Measurements from ENCODE around the gene ANO5.
A peak's percentile ranks its signal among the peaks of the same experiment; 100 is the strongest.

The ANO5 gene

DNA sequence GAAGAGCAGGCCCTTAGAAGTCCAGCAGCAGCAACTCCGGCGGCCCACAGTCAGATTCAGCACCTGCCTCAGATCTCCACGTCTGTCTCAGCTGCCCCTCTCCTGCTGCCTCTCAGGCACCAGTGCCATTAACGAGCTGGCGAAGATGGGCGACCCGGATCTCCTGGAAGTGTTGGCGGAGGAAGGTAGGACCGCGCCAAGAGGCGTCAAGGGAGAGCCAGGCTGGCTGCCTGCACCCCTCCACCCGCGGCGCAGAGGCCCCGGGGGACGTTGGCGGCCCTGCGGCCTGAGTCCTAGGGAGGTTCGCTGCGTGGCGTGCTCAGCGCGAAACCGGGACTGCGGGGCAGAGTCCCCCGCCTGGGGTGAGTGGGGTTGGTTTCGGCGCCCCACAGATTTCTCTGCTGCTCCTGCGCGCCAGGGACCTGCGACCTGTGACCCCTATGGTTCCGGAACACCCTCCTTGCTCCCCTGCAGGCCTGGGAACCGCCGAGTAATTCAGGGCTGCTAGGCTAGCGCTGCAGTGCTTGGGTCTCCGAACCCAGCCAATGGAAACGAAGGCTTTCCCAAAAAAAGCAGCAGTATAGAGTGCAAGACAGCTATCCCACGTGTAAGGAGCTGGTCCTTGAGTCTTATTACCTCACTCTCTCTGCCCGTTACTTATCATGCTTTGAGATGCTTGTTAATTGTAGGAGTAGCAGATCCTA is 615 bp downstream of the ANO5 start (continued):
- TF ChIP-seq ZNF514 (tag by site-specific recombination; IDR thresholded peaks at IDR 0.05) = no peak
- peak; percentile 39; the same call in 1 of the 2 replicates for TF ChIP-seq ZBTB20 (tag by site-specific recombination; IDR thresholded peaks at IDR 0.05)
- TF ChIP-seq GLIS1 (tag by site-specific recombination; IDR thresholded peaks at IDR 0.05) = peak; percentile 71; the same call in 1 of the 2 replicates
- TF ChIP-seq SCRT1 (tag by site-specific recombination; IDR thresholded peaks at IDR 0.05; ENCODE audit: borderline replicate concordance) = no peak
- TF ChIP-seq, protein P1, sequence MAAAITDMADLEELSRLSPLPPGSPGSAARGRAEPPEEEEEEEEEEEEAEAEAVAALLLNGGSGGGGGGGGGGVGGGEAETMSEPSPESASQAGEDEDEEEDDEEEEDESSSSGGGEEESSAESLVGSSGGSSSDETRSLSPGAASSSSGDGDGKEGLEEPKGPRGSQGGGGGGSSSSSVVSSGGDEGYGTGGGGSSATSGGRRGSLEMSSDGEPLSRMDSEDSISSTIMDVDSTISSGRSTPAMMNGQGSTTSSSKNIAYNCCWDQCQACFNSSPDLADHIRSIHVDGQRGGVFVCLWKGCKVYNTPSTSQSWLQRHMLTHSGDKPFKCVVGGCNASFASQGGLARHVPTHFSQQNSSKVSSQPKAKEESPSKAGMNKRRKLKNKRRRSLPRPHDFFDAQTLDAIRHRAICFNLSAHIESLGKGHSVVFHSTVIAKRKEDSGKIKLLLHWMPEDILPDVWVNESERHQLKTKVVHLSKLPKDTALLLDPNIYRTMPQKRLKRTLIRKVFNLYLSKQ (tag by site-specific recombination; IDR thresholded peaks at IDR 0.05; ENCODE audit: borderline replicate concordance) = no peak
- TF ChIP-seq ZNF138 (tag by site-specific recombination; IDR thresholded peaks at IDR 0.05; ENCODE audit: borderline replicate concordance) = no peak
- no peak for TF ChIP-seq WT1 (tag by site-specific recombination; IDR thresholded peaks at IDR 0.05)
- 0 out of 2 replicates have a peak, but pooled peaks have one; percentile 16 for TF ChIP-seq ZNF398 (tag by site-specific recombination; IDR thresholded peaks at IDR 0.05)
- peak; percentile 15; the same call in 1 of the 2 replicates for TF ChIP-seq ZNF660 (tag by site-specific recombination; IDR thresholded peaks at IDR 0.05)
- no peak for TF ChIP-seq PRDM1 (tag by site-specific recombination; IDR thresholded peaks at IDR 0.05)
- no peak for TF ChIP-seq ZNF626 (tag by site-specific recombination; IDR thresholded peaks at IDR 0.05)
- TF ChIP-seq BCL11B (tag by site-specific recombination; IDR thresholded peaks at IDR 0.05; ENCODE audit: low read depth) = no peak
- peak; percentile 98 for TF ChIP-seq ZIC2 (tag by site-specific recombination; IDR thresholded peaks at IDR 0.05)
- no peak for TF ChIP-seq ZNF555 (tag by site-specific recombination; conservative IDR thresholded peaks at IDR 0.05)
- TF ChIP-seq ZNF501 (tag by site-specific recombination; IDR thresholded peaks at IDR 0.05) = no peak
- TF ChIP-seq ZNF830 (tag by site-specific recombination; IDR thresholded peaks at IDR 0.05; ENCODE audit: low read depth) = no peak
- no peak for TF ChIP-seq ZNF10 (tag by site-specific recombination; IDR thresholded peaks at IDR 0.05)
- TF ChIP-seq, protein P2, sequence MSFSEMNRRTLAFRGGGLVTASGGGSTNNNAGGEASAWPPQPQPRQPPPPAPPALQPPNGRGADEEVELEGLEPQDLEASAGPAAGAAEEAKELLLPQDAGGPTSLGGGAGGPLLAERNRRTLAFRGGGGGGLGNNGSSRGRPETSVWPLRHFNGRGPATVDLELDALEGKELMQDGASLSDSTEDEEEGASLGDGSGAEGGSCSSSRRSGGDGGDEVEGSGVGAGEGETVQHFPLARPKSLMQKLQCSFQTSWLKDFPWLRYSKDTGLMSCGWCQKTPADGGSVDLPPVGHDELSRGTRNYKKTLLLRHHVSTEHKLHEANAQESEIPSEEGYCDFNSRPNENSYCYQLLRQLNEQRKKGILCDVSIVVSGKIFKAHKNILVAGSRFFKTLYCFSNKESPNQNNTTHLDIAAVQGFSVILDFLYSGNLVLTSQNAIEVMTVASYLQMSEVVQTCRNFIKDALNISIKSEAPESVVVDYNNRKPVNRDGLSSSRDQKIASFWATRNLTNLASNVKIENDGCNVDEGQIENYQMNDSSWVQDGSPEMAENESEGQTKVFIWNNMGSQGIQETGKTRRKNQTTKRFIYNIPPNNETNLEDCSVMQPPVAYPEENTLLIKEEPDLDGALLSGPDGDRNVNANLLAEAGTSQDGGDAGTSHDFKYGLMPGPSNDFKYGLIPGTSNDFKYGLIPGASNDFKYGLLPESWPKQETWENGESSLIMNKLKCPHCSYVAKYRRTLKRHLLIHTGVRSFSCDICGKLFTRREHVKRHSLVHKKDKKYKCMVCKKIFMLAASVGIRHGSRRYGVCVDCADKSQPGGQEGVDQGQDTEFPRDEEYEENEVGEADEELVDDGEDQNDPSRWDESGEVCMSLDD (tag by site-specific recombination; IDR thresholded peaks at IDR 0.05) = no peak
- peak; percentile 30 for TF ChIP-seq ZBTB26 (tag by site-specific recombination; optimal IDR thresholded peaks at IDR 0.05)
- no peak for TF ChIP-seq ZNF132 (tag by site-specific recombination; IDR thresholded peaks at IDR 0.05; ENCODE audit: borderline replicate concordance)
- TF ChIP-seq YY2 (tag by site-specific recombination; IDR thresholded peaks at IDR 0.05) = no peak
- TF ChIP-seq ZSCAN5A (tag by site-specific recombination; IDR thresholded peaks at IDR 0.05) = no peak
- TF ChIP-seq ZNF792 (tag by site-specific recombination; IDR thresholded peaks at IDR 0.05) = no peak
- 0 out of 2 replicates have a peak, but pooled peaks have one; percentile 56 for TF ChIP-seq TRIM28 (IDR thresholded peaks at IDR 0.05; ENCODE audit: borderline replicate concordance, low read length)
- TF ChIP-seq, protein P3, sequence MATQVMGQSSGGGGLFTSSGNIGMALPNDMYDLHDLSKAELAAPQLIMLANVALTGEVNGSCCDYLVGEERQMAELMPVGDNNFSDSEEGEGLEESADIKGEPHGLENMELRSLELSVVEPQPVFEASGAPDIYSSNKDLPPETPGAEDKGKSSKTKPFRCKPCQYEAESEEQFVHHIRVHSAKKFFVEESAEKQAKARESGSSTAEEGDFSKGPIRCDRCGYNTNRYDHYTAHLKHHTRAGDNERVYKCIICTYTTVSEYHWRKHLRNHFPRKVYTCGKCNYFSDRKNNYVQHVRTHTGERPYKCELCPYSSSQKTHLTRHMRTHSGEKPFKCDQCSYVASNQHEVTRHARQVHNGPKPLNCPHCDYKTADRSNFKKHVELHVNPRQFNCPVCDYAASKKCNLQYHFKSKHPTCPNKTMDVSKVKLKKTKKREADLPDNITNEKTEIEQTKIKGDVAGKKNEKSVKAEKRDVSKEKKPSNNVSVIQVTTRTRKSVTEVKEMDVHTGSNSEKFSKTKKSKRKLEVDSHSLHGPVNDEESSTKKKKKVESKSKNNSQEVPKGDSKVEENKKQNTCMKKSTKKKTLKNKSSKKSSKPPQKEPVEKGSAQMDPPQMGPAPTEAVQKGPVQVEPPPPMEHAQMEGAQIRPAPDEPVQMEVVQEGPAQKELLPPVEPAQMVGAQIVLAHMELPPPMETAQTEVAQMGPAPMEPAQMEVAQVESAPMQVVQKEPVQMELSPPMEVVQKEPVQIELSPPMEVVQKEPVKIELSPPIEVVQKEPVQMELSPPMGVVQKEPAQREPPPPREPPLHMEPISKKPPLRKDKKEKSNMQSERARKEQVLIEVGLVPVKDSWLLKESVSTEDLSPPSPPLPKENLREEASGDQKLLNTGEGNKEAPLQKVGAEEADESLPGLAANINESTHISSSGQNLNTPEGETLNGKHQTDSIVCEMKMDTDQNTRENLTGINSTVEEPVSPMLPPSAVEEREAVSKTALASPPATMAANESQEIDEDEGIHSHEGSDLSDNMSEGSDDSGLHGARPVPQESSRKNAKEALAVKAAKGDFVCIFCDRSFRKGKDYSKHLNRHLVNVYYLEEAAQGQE (tag by site-specific recombination; IDR thresholded peaks at IDR 0.05) = 0 out of 2 replicates have a peak, but pooled peaks have one; percentile 40
- peak; percentile 97 for TF ChIP-seq ZNF223 (tag by site-specific recombination; IDR thresholded peaks at IDR 0.05)
- TF ChIP-seq ZXDB (tag by site-specific recombination; IDR thresholded peaks at IDR 0.05) = peak; percentile 84
- TF ChIP-seq ZBTB1 (tag by site-specific recombination; IDR thresholded peaks at IDR 0.05) = no peak
